ENCODE measurements around the gene HOXD11.

HOXD11 gene

GRCh38 chr2:176151442-176152287 is 44.6 kb downstream of the HOXD11 start, which contains the start of gene HOXD4:
TSS of gene HOXD4 (plus strand) at chr2:176151550. CDS start at chr2:176151634, 84 bp downstream.
- no peak for TF ChIP-seq CTCF (IDR thresholded peaks at IDR 0.05)
- peaks cover 0 to 71% of the 10 kb centered on the region in 2 donors for H3K27me3 ChIP-seq
- DNase-seq, result no peak
- H3K4me1 ChIP-seq, result no peaks in the 10 kb centered on the region
- no peak within 1 kb of the TSS for H3K27ac ChIP-seq
- no peak within 1 kb of the TSS for H3K4me3 ChIP-seq
- no peaks in the 10 kb centered on the region for H3K9me3 ChIP-seq
- peaks cover 8 to 42% (median 15%) of the 10 kb centered on the region in 3 donors for H3K36me3 ChIP-seq
- intact Hi-C loops (cut with DNase I; ENCODE audit: low total_unique reads), result loop anchor here (10.0 kb wide), 1 partner anchor 103 kb away; no protein-coding TSS in a partner anchor

- Histone ChIP-seq H3K36me3 (peaks cover 8 to 42% (median 15%) of the 10 kb centered on the region in 3 donors), H3K4me1 (peaks cover 0 to 8% (median 4%) of the 10 kb centered on the region in 4 donors), H3K27ac (no peak overlapping the region), H3K27me3 (peaks cover 0 to 77% of the 10 kb centered on the region in 2 donors), H3K9me3 (no peaks in the 10 kb centered on the region), H3K4me3 (no peak overlapping the region)
- DNase-seq, result no peak
- no peak for TF ChIP-seq CTCF (IDR thresholded peaks at IDR 0.05)
- intact Hi-C loops (cut with DNase I; ENCODE audit: low total_unique reads), result loop anchor here (10.0 kb wide), 1 partner anchor 102 kb away; no protein-coding TSS in a partner anchor
Observed at GRCh38 chr2:176152350-176153181, 45.5 kb downstream of the HOXD11 start.

- H3K4me3 ChIP-seq, result no peak overlapping the region
- no peak overlapping the region for H3K27ac ChIP-seq
- no peak for DNase-seq
- no peaks in the 10 kb centered on the region for H3K9me3 ChIP-seq
- peaks cover 0 to 22% (median 14%) of the 10 kb centered on the region in 4 donors for H3K4me1 ChIP-seq
- peaks cover 0 to 78% of the 10 kb centered on the region in 2 donors for H3K27me3 ChIP-seq
- H3K36me3 ChIP-seq, result peaks cover 8 to 37% (median 15%) of the 10 kb centered on the region in 3 donors
- intact Hi-C loops (cut with DNase I; ENCODE audit: low total_unique reads), result loop anchor here (10.0 kb wide), 1 partner anchor 100 kb away; no protein-coding TSS in a partner anchor
- TF ChIP-seq CTCF (IDR thresholded peaks at IDR 0.05), result no peak
Observed at GRCh38 chr2:176154576-176155252, 47.6 kb downstream of the HOXD11 start.

- TF ChIP-seq CTCF (IDR thresholded peaks at IDR 0.05), result no peak
- no peak for DNase-seq
- Histone ChIP-seq H3K27ac (no peak overlapping the region), H3K4me3 (no peak overlapping the region), H3K9me3 (no peaks in the 10 kb centered on the region), H3K4me1 (peaks cover 0 to 30% (median 22%) of the 10 kb centered on the region in 4 donors), H3K36me3 (peaks cover 8 to 36% (median 15%) of the 10 kb centered on the region in 3 donors), H3K27me3 (peaks cover 0 to 78% of the 10 kb centered on the region in 2 donors)
- intact Hi-C loops (cut with DNase I; ENCODE audit: low total_unique reads), result loop anchor here (10.0 kb wide), 1 partner anchor 99 kb away; no protein-coding TSS in a partner anchor
Observed at GRCh38 chr2:176155356-176156044, 48.4 kb downstream of the HOXD11 start.
